Measurements from ENCODE around the gene STARD3.

DNA sequence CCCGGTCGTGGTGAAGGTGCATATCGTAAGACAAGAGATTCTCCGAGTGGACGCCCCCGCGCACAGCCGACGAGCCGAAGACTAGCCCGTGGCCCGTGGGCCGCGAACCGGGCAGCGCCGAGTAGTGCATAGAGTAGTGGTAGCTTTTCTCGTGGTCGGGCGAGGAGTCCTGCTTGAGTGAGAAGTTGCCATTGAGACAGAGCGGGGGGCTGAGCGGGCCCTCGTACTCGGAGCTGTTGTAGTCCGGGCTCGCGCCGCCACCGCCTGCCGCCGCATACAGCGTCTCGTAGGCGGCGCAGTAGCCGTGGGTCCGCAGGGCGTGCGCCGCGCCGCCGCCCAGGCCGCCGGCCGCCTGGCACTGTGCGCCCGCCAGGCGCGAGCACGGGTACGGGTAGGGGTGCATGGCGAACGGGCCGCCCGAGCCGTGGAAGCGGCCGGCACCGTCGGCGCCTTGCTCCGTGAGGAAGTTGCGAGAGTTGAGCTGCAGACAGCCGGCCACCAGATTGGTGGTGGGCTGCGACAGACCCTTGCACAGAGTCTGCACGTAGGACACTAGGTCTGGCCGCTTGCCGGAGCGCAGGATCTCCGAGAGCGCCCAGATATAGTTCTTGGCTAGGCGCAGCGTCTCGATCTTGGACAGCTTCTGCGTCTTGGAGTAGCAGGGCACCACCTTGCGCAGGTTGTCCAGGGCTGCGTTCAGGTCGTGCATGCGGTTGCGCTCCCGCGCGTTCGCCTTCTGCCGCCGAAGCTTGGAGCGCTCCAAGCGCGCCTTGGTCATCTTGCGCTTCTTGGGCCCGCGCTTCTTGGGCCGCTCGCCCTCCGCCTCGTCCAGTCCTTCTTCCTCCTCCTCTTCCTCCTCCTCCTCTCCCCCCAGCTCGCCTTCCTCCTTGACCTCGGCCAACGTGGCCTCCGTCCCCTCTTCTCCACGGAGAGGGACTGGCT is 31.2 kb upstream of the STARD3 start:
- TF ChIP-seq, protein P1, sequence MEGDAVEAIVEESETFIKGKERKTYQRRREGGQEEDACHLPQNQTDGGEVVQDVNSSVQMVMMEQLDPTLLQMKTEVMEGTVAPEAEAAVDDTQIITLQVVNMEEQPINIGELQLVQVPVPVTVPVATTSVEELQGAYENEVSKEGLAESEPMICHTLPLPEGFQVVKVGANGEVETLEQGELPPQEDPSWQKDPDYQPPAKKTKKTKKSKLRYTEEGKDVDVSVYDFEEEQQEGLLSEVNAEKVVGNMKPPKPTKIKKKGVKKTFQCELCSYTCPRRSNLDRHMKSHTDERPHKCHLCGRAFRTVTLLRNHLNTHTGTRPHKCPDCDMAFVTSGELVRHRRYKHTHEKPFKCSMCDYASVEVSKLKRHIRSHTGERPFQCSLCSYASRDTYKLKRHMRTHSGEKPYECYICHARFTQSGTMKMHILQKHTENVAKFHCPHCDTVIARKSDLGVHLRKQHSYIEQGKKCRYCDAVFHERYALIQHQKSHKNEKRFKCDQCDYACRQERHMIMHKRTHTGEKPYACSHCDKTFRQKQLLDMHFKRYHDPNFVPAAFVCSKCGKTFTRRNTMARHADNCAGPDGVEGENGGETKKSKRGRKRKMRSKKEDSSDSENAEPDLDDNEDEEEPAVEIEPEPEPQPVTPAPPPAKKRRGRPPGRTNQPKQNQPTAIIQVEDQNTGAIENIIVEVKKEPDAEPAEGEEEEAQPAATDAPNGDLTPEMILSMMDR (IDR thresholded peaks at IDR 0.05; ENCODE audit: extremely low read depth in 1 of 2, insufficient read depth in 1 of 2, low read depth in 1 of 2, low read length in 2 of 2), result no peak
- TF ChIP-seq POLR2A (IDR thresholded peaks at IDR 0.05; ENCODE audit: low read depth, low read length), result no peak
- no peak for TF ChIP-seq FOS (IDR thresholded peaks at IDR 0.05; ENCODE audit: borderline replicate concordance, insufficient read depth, low read length)
- TF ChIP-seq EZH2 (IDR thresholded peaks at IDR 0.05; ENCODE audit: borderline replicate concordance, low read depth, low read length, severe bottlenecking), result peak; percentile 96
- no peak for TF ChIP-seq JUN (IDR thresholded peaks at IDR 0.05; ENCODE audit: borderline replicate concordance, insufficient read depth, insufficient read length, low read depth)
- TF ChIP-seq, protein P2, sequence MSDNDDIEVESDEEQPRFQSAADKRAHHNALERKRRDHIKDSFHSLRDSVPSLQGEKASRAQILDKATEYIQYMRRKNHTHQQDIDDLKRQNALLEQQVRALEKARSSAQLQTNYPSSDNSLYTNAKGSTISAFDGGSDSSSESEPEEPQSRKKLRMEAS (IDR thresholded peaks at IDR 0.05; ENCODE audit: insufficient read depth, insufficient read length), result no peak

Data from endothelial cell of umbilical vein (primary cell).